GM21723 (cell line): ENCODE data around the gene RNF217.

ENCODE experiments used
- ATAC-seq: cut with Tn5 transposase; IDR thresholded peaks from one replicate; pipeline ENCODE4 v1.9.1; 2021; ENCODE audit warnings: mild to moderate bottlenecking, moderate library complexity; ENCODE audit not compliant: unreplicated experiment

RNF217 gene

DNA sequence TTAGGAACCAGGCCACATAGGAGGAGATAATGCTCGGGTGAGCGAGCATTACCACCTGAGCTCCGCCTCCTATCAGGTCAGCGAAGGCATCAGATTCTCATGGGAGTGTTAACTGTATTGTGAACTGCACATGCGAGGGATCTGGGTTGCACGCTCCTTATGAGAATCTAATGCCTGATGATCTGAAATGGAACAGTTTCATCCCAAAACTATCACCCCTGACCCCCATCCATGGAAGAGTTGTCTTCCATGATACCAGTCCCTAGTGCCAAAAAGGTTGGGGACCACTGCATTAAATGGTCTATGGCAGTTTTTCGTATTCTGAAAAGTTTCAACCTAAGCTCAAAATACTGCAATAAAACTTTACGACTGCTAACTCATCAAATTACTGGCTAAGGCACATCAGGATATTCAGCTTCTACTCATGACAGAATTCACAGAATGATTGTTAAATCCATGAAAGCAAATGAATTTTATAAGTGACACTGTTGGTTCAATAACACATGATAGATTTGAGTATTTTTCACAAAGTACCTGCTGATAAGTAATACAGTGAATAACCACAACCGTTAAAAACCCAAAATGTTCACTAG, 25.9 kb downstream of the RNF217 start:
- no peak for ATAC-seq

DNA sequence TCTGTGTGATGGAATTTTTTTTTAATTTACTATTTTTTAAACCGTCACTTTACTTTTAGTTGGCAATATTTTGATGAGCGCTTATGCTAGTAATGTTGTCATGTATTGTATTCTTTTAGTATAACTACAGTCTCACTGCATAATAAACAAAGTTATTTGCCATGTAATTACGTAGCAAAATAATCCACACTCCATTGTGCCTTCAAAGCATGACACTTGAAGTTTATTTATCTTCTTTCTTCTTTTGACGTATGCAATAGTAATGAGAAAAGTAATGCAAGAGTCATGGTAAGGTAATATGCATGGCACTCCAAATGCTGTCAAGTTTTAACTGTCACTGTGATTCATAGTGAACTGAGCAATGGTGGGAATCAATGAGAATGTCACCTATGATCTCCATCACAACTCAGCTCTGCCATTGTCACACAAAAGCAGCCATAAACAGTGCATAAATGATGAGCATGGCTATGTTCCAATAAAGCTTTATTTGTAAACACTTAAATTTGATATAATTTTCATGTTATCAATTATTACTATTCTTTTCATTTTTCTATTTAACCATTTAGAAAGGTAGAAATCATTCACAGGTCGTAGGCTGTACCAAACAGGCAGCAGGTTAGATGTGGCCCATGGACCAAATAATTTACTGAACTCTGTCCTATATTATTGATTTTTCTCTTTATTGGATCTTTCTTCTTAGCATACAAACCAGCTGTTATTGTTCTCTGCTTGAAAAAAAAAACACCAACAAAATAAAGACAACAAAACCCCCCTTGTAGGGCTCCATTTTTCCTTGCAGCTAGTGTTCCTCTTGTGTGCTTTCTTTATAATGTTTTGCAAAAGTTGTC, 27.1 kb downstream of the RNF217 start:
- no peak for ATAC-seq

DNA sequence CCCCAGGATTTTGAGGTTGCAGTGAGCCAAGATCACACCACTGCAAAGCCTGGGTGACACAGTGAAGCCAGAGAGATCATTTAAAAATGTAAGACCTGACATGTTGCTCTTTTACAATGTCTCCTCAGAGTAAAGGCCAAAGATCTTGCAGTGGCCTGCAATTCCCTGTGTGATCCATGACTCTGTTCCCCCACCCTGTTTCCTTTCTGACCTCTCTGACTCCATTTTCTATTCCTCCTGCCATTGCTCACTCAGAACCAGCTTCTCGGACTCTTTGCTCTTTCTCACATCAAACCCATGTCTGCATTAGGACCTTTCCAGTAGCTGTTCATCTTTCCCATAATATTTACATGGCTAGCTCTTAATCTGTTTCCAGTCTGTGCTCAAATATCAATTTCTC, 28.8 kb downstream of the RNF217 start:
- ATAC-seq = no peak

- ATAC-seq = no peak
Measured at GRCh38 chr6:124991764-124992295, 29.6 kb downstream of the RNF217 start.

DNA sequence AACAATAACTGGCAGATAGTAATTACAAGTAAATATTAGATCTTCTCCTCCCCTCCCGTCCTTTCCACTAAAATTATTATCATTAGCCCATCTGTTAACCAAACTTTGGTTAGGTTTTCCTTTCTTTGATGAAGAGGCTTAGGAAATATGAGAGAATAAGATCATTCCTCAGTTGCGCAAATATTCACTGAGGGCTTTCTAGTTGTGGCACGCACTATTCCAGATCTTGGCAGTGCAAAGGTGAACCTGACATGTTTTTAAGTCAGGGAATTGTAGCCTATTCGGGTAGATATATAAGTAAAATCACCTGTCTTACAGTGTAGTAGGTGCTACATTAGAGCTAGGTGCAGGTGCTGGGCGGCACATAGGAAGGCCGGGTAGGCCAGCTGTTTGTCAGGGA, 31.1 kb downstream of the RNF217 start:
- ATAC-seq = no peak

DNA sequence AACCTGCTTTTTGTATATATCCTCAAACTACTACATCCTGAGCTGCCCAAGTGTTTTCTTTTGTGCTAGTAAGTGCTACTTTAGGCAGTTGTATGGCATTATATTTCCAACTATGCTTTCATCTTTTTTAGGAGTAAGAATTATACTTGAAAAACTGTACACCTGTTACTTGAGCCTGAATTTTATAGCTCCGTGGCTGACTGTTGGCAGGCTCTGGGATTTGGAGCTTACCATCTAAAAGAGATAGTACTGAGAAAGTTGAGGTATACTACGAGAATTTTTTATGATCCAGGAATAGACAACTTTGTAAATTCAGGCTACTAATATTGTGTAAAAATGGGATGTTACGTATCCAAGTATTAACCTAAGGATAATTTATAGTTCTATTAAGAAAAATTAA, 32.4 kb downstream of the RNF217 start:
- no peak for ATAC-seq

DNA sequence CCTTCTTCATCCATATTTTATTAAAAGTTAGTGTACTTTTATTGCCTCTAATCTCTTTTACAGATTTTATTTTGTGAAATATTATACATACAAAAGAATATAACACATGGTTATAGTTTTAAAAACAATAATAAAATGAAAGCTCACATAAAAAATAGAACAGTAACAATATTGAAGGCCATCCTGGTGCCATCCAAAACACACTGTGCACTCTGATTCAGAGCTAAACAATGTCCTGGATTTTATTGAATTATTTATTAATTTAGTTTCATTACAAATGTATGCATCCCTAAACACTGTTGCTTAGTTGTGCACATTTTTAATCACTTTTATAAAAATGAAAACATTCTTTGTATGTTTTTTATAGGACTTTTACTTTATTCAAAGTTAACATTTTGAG, 32.9 kb downstream of the RNF217 start:
- ATAC-seq = no peak

DNA sequence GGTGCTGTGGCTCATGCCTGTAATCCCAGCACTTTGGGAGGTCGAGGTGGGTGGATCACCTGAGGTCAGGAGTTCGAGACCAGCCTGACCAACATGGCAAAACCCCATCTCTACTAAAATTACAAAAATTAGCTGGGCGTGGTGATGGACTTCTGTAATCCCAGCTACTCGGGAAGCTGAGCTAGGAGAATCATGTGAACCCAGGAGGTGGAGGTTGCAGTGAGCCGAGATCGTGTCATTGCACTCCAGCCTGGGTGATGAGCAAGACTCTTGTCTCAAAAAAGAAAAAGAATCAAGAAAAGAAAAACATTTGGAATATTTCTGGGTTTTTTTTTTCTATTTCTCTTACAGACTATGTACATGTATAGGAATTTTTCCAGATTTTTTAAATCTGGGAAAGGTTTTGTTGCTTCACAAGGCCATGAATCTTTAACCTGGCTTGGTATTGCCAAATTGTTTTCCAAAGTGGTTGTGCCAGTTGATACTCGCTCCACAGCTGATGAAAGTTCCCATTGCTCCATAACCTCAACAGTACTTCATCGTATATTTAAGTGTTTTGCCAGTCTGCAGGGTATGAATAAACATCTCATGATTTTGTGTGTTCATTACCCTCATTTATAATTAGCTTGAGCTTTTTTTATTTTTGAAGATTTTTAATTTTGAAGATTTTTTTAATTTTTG, 33.5 kb downstream of the RNF217 start:
- ATAC-seq = no peak

DNA sequence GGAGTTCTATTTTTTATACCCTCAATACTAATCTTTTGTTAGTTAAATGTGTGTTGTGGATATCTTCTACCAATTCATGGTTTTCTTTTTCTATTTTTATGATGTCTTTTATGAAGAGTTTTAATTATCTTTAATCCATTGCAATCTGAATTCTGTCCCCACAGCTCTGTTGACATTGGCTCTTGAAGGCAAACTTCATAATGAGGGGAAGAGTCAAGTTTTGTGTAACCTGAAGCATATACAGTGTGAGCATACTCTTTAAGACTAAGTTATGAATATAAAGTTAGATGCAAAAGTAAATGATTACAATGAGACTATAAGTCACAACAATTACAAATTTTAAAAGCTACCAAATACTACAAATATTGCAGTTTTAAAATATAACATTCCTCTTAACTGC, 34.2 kb downstream of the RNF217 start:
- no peak for ATAC-seq

DNA sequence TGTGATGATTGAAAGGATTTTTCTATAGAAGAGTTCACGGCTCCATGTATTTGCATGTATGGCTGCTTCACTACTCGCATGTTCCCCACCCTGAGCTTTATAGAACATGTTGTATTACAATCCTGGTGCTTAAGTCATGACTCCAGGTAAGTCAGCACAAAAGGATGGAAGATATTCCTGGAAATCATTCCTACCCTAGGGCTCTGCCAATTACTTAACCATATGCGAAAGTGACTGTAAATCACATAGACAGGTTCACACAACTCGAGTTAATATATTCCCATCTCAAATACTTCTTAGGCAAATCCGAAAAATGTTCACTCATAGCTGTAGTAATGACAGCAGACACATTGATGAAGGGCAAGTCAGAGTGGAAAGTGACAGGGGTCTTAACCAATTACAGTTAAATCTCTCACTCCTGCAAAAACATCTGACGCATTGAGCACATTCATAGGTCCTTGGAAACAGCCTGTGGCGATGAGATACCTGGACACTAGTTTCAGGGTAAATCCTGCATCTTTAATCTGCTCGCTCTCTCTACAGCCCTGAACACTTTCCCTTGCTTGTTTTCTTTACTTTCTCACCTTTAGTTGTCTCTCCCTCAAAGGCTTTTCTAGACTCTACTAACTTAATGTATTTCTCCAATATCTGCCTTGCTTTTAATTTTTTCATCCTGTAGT, 35.1 kb downstream of the RNF217 start:
- ATAC-seq = no peak

DNA sequence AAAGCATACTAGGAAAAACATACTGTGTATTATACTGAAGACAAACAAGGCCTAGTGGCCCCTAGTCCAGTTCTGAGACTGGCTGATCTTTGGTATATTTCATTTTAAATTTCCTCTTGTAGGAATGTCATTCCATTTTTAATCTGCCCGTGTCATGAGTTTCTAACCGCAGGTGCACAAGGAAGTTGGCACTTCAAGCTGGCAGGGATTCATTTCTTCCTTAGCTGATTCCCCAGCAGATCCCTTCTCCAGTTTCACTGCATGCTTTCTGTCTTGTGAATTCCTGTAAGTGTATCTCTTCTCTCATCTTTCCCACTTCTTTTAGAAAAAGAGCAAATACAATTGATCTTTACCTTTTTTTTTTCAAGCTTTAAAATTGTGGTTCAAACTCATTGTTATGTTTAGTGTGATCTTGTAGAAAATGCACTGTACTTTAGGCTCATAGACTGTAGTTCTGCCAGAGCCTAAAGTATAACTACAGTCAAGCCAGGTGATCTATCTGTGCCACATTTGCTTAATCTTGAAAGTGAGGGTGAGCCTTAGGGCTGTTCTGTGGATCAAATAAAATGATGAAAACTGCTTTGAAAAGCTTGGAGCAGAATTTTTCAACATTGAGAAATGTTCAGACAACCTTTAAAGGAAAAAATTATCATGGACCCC, 37.0 kb downstream of the RNF217 start:
- no peak for ATAC-seq

DNA sequence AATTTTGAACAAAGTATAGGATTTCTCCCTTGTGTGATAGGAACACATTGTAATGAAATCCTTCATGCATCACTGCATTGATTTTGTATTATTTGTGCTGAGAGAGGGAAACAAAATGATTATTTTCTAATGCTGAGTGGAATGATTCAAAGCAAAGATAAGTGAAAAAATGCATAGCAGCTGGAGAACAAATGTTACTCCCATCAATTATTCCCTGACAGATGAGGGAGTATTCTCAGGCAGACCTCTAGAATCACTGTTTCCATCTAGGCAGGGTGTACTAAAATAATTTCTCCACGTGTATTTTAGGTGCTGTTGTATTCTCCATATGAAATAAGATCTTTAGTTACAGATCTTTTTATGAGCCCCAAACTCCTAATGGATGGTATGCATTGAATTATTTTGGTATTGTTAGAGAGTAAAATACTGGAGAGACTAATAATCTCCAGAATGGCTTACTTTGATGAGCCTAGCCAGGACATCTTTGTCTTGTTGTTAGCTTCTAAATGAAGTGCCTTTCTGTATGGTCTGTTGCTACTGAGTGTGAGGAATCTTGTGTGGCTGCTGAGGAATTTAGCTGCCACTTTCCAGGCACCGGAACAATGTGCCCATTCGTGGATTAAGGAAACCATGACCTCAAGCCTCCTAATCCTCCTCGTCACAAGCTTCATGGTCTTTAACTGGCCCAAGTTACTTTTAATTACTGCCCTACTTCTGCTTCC, 39.6 kb downstream of the RNF217 start:
- ATAC-seq = no peak

- no peak for ATAC-seq
Measured at GRCh38 chr6:125002406-125002741, 40.1 kb downstream of the RNF217 start.

DNA sequence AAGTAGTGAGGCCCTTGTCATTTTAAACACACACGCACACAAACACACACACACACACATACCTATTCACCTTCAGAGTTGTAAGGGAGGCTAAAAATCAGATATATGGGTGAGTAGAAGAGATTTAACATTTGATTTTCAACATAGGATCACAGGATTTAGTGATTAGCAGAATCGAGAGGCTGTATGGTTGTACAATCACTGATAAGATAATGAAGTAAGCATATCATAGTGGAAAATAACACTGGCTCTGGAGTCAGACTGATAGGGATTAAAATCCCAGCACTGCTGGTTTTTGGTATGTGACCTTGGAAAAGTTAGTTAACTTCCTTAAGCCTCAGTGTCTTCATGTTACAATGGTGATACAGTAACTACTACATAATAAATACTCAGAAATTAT, 40.8 kb downstream of the RNF217 start:
- no peak for ATAC-seq

DNA sequence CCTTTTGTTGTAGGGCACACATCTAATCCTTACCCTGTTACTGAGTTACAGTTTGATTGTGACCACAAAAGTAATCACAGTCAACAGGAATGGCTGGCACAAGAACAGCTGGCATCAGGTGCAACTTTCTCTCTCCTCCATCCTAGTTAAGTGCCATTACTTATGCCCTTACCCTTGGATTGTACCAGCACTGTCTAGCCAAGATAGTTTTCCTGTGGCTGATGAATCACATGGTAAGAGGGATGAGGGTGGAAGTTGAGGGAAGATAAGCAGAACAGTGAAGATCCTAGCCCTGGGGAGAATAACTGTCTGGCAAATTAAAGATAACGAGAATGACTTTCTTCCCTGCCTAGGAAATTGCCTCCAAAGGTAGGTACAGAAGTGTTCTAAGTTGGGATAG, 42.0 kb downstream of the RNF217 start:
- ATAC-seq = no peak

GRCh38 chr6:125004797-125005595, 42.8 kb downstream of the RNF217 start:
- no peak for ATAC-seq

DNA sequence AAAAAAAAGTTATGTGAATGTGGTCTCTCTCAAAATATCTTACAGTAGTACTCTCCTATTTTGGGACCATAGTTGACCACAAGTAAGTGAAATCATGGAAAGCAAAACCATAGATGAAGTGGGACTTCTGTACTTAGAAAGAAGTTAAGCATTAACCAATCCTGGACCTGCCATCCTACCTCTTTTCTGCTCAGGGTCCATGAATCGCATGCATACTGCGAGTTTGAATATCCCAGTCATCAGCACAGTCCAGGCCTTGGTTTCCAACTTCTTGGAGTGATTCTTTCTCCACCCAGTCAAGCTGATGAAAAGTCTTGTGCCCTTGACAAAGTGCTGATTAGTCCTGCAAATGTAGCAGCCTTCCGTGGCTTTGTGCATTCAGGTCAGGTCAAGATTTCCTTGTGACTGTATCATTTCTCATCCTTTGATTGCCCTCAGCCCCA, 46.0 kb downstream of the RNF217 start:
- ATAC-seq = no peak

GRCh38 chr6:125008957-125009356, 46.7 kb downstream of the RNF217 start:
- no peak for ATAC-seq

- ATAC-seq = no peak
Measured at GRCh38 chr6:125009578-125009977, 47.3 kb downstream of the RNF217 start.
